ENCODE results near the gene PBX3.

PBX3 gene

DNA sequence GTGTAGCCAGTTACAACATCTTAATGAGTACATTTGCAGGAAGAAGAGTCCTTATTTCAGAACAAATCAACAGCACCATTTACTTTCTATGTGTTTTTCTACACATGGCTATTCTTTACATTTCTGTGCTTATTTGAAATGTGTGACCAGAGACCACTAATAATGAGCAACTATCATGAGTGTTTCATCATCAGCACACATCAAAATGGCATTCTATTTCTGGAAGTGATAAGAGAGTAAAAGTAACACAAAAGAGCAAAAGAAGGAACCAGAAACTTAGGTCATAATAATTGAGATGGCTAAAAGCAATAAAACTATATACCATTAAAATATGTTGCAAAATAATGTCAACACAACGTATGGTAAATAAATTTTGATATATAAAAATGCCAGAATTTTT is 159.7 kb downstream of the PBX3 start:
- no peak for DNase-seq (ENCODE audit: low read depth)

DNA sequence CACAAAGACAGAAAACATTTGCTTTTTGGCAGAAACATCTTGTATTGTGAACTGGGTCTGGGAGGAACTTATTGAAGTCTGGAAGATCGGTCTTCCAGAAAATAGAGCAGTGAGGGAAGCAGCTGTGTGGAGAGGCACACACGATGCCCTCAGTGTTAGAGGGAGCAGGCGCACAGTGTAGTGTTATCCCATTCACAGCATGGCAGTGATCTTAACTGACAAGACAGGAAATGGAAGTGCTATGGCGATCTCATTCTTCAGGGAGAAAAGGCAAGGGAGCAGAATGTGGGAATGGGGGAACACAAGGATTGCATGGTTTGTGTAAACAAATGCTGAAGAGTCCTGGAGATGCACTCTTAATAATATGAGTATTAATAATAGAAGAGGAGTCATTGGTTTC is 161.0 kb downstream of the PBX3 start:
- DNase-seq (ENCODE audit: low read depth) = no peak

GRCh38 chr9:125908966-125909365 is 161.8 kb downstream of the PBX3 start:
- no peak for DNase-seq (ENCODE audit: low read depth)

- DNase-seq (ENCODE audit: low read depth) = no peak
Measured at GRCh38 chr9:125909459-125909858, 162.3 kb downstream of the PBX3 start.

- DNase-seq (ENCODE audit: low read depth) = no peak
Measured at GRCh38 chr9:125910286-125910685, 163.1 kb downstream of the PBX3 start.

GRCh38 chr9:125911861-125912644 is 164.9 kb downstream of the PBX3 start:
- no peak for DNase-seq (ENCODE audit: low read depth)

DNA sequence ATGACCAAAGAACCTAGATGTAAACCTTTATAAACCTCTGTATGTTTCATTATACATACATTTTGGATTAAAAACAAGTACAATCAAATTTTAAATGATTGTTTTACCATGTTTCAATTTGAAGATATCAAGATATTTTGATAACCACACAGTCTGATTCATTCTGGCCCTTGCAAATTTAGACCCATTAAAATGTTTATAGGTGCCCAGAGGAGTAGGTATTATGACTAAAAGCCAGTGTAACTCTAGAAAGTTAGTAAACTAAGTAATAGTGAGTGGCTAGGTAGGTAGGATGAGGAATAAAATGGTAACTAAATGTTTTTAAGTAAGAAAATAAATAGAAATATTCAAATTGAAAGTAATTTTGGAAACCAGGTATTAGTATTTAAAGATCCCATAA is 165.5 kb downstream of the PBX3 start:
- no peak for DNase-seq (ENCODE audit: low read depth)

- no peak for DNase-seq (ENCODE audit: low read depth)
Measured at GRCh38 chr9:125913551-125913950, 166.4 kb downstream of the PBX3 start.

DNA sequence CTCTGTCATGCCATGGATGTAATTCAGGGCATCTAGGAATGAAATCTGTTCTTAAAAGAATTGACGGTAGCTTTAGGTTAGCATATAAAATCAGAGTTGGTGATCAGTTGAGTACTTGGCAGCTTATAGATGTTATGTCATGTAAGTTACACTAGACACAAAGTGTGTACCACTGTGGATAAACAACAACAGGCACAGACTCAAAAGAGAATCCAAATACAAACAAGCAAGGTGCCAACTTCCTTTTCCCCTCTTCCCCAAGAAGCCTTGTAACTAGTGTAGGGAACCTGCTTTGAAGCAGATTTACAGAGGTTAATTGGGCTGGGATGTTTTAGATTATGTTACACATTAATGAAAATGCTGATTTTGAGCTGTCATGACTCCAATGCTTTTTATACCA is 167.2 kb downstream of the PBX3 start:
- DNase-seq (ENCODE audit: low read depth) = no peak

GRCh38 chr9:125915606-125916005 is 168.4 kb downstream of the PBX3 start:
- DNase-seq (ENCODE audit: low read depth) = no peak

- no peak for DNase-seq (ENCODE audit: low read depth)
Measured at GRCh38 chr9:125919565-125919964, 172.4 kb downstream of the PBX3 start.

DNA sequence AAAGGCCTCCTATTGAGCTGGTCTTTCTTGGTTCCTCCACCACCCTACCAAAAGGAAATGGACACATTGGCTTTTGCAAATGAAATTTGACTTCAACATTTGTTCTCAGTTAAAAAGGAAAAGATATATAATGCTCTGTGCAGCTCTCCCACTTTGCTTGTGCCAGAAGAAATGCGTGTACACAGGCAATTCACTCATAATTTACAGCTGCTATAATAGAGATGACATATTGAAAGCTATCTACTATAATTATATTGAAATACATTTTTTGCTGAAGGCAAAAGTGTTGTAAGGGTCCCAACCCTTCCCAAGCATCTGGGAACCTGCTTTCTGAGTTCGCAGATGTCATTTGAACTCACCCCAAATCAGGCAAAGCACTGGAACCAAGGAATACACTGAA is 173.2 kb downstream of the PBX3 start:
- DNase-seq (ENCODE audit: low read depth) = no peak

DNA sequence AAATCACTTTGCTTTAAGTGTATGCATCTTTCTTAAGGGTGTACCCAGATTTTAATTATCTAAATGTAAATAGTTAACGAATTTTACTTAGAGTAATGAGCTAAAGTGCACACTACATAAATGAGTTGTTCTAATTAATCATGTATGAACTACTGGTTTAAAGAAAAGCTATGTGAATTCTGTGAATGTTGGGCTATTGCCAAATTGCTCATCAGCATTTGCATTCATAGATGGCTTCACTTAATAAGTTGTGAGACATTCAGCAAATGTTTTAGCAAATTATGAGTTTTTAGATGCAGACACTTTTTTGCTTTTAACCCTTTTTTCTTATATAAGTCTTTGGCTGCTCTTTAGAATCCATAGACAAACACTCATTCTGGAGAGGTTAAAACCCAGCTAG is 175.7 kb downstream of the PBX3 start:
- DNase-seq (ENCODE audit: low read depth) = no peak

DNA sequence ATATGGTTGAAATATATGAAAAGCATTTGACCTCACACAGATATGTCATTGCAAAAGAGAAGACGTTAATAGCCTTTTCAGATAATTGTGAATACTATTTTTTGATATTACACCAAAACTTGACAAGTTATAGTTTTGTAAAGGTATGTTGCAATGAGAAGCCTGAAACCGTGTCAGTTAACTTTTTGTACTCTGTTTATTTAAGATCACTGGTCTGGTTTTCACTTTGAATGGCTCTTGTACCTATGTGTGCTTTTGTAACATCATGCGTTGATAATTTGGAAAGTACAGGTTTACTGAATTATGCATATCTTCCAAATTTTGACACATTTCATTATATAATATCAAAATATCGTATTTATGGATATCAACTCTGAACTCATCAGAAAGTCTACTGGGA is 177.2 kb downstream of the PBX3 start:
- no peak for DNase-seq (ENCODE audit: low read depth)

DNA sequence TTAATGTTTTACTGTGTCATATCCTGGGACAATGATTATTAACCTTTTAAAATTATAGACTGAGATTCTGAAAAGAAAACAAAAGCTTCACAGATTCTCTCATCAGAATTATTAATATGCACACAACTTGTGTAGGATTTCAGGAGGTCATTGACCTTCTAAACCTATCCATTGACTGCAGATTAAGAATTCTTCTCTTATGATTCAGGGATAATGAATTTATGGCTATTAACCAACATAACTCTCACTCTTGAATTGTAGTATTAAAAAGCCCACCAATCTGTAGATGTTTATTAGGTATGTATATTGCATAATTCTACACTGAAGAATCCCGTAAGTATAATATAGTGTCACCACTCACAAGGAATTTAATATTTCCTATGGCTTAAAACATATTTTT is 179.8 kb downstream of the PBX3 start:
- no peak for DNase-seq (ENCODE audit: low read depth)

DNA sequence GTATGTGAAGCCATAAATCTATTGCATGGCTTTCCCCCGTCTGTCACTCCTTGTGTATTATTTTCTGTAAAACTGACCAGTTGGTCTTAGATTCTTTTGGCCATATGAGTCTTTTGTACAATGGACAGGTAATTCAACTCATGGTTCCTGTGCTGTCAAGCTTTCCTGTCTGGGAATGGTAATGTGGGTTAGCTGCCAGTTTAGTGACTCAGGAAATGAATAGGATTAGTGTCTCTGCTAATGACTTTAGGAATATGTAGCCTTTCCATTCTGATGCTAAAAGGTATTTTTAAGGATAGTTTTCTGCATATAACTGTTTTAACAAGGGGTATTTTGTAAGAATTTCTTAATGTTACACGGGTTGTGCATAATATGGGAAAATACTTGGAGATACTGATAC is 182.7 kb downstream of the PBX3 start:
- no peak for DNase-seq (ENCODE audit: low read depth)

- DNase-seq (ENCODE audit: low read depth) = no peak
Measured at GRCh38 chr9:125931211-125931610, 184.0 kb downstream of the PBX3 start.

DNA sequence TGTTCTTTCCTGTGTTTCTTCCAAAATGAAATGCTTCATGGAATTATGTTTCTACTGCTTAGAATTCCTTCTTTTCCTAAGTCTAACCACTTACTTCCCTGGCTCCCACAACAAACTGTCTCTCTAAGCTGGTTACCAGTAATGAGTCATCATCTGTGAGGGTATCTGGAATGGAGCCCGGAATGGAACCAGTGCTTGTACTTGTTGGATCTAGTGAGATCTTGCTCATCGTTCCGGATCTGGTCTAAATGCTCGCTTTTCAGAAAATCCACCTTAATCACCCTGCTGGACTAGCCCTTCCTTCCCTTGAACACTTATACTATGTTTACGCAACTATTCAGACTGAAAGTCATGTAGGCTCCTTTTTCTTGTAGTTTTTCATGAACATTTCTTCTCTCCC is 184.8 kb downstream of the PBX3 start:
- DNase-seq (ENCODE audit: low read depth) = no peak

GRCh38 chr9:125932746-125933455 is 185.7 kb downstream of the PBX3 start:
- DNase-seq (ENCODE audit: low read depth) = no peak

GRCh38 chr9:125942125-125942524 is 195.0 kb downstream of the PBX3 start:
- DNase-seq (ENCODE audit: low read depth) = no peak

DNA sequence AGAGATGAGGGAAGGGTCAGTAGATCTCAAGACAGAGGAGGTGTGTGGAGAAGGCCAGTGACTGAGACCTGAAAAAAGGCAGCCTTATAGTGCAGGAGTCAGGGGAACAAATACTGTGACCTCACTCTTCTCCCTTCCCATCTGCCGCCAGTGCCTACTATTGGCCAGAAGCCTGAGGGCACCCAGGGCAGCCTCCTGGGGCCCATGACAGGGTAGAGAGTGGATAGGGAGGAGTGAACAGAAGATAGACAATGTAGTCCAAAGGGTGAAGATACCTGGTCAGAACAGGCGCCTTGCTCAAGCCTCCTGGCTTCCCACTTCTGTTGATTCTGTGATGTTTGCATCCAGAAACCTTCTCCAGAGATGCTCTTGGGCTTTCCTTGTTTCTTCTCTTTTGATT is 196.7 kb downstream of the PBX3 start:
- no peak for DNase-seq (ENCODE audit: low read depth)

DNA sequence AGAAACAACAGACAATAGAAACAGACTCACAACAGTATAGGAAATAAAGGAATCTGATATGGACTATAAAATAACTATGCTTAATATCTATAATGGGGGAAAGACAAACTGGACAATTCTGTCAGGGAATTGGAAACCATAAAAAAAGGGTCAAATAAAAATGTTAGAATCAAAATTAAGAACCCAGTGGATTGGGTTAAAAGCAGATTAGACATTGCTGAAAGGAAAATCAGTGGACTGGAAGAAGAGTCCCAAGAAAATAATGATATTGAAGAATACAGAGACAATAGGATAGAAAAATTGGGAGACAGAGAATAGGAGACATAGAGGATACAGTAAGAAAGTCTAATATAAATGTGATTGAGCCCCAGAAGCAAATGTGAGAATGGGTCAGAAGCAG is 199.2 kb downstream of the PBX3 start:
- no peak for DNase-seq (ENCODE audit: low read depth)

DNA sequence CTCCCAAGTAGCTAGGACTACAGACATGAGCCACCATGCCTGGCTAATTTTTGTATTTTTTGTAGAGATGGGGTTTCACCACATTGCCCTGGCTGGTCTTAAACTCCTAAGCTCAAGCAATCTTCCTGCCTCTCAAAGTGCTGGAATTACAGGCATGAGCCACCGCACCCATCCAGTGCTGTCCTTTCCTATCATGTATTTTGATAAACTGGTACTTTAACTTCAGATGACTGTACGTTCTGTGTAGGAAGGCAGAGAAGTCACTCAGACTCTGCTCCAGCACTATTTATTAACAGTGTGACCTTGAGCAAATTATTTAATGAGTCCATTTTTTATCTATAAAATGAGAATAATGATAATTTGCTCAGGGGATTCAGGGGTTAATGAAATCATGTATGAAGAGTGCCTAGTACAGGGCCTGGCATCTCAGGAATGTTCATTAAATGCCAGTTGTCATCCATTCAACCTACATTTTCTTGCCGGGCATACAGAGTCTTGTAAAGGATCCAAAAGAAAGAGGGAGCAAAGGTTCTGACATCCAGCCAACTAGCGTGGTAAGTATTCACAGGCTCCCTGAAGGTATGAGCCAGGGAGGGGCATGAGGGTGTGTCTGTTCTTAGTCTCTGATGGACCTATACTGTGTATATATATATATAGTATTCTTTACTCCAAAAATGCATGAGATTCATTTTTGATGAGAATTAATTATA is 201.9 kb downstream of the PBX3 start:
- no peak for DNase-seq (ENCODE audit: low read depth)

All from activated T-cell treated with anti-CD3 and anti-CD28 coated beads for 1 hour (primary cell).